Kidney (tissue), 14 donors: Measurements from ENCODE around the gene POGK. TPM values are rescaled to one million over a fixed set of nuclear protein-coding genes. Genes with fewer than 3 reads are reported as not detected.

Experiments
- DNase-seq, 5 donors: peaks; one replicate each; pipeline ENCODE4 v3.0.0-alpha.2; 2013 to 2020
- FAIRE-seq: peaks from 2 replicates; lab custom pipeline; 2012; peaks lifted over from hg19 to GRCh38; lab: Jason Lieb, UNC
- H3K27ac ChIP-seq, 2 donors: one replicate each; pipeline ENCODE4 v1.7.0; 2013; ENCODE audit warnings: low read depth in 2 of 2, low read length in 2 of 2, inconsistent platforms in 1 of 2
- H3K27me3 ChIP-seq: one replicate; pipeline ENCODE4 v1.7.1; 2013; ENCODE audit warnings: low read length, inconsistent platforms; ENCODE audit not compliant: control insufficient read depth, insufficient read depth
- H3K36me3 ChIP-seq, 3 donors: one replicate each; pipeline versions ENCODE4 v1.7.0 to v1.7.1; 2013; ENCODE audit warnings: low read length in 3 of 3, control low read depth in 1 of 3, inconsistent platforms in 1 of 3; ENCODE audit not compliant: insufficient read depth in 3 of 3, control insufficient read depth in 2 of 3
- H3K4me1 ChIP-seq, 3 donors: one replicate each; pipeline versions ENCODE4 v1.7.0 to v1.7.1; 2013; ENCODE audit warnings: low read length in 3 of 3, inconsistent platforms in 1 of 3, low read depth in 1 of 3; ENCODE audit not compliant: control insufficient read depth in 2 of 3, insufficient read depth in 2 of 3
- H3K4me3 ChIP-seq, 3 donors: one replicate each; pipeline versions ENCODE4 v1.7.0 to v1.8.1; 2013; ENCODE audit warnings: low read length in 3 of 3, control low read depth in 1 of 3, inconsistent platforms in 1 of 3
- H3K9ac ChIP-seq, 3 donors: one replicate each; pipeline versions ENCODE4 v1.7.0 to v1.7.1; 2013; ENCODE audit warnings: low read length in 3 of 3, control low read depth in 1 of 3, inconsistent platforms in 1 of 3
- H3K9me3 ChIP-seq, 3 donors: one replicate each; pipeline versions ENCODE4 v1.7.0 to v1.7.1; 2013; ENCODE audit warnings: low read length in 3 of 3, control low read depth in 1 of 3, inconsistent platforms in 1 of 3; ENCODE audit not compliant: control insufficient read depth in 2 of 3, insufficient read depth in 1 of 3
- intact Hi-C: fragments of 100-400 bp; cut with DNase I; formaldehyde crosslinking; loops from one replicate; pipeline ENCODE4 v1.11.1; 2022
- polyA plus RNA-seq: library from polyadenylated mRNA; stranded (reverse); fragments of 350-450 nt; fragmentation: Illumina TruSeq; extraction: RNeasy Lipid Tissue Mini Kit (QIAGEN cat#74804); gene quantifications from one replicate; pipeline ENCODE4 v1.2.3, GENCODE V29; 2014; ENCODE audit warnings: low read depth, low replicate concordance; ENCODE audit not compliant: insufficient read depth
- total RNA-seq: library from RNA; stranded (reverse); fragmentation: NEBNext Ultra II Directional; extraction: Animal tissue kit (Norgen Biotek cat#: 25700); gene quantifications from one replicate; pipeline ENCODE4 v1.2.1, GENCODE V29; 2021
- TF ChIP-seq, protein P1 (sequence below): IDR thresholded peaks from 3 replicates; pipeline ENCODE4 v1.5.1; 2012; ENCODE audit warnings: mild to moderate bottlenecking, moderate library complexity, borderline replicate concordance; ENCODE audit not compliant: insufficient read depth; ENCODE audit errors: extremely low read depth
- donor health status: control.
- donor health status: control.
- donor health status: control.
- donor health status: control.
- donor health status: control.
- donor health status: DM: yes; HTN: yes; CAD: no.
- donor health status: Normal renal cell carcinoma (clear cell type).

POGK gene
- total and polyA plus RNA-seq, 2 donors from 2014 or later = 13.1 to 40.7 TPM

DNA sequence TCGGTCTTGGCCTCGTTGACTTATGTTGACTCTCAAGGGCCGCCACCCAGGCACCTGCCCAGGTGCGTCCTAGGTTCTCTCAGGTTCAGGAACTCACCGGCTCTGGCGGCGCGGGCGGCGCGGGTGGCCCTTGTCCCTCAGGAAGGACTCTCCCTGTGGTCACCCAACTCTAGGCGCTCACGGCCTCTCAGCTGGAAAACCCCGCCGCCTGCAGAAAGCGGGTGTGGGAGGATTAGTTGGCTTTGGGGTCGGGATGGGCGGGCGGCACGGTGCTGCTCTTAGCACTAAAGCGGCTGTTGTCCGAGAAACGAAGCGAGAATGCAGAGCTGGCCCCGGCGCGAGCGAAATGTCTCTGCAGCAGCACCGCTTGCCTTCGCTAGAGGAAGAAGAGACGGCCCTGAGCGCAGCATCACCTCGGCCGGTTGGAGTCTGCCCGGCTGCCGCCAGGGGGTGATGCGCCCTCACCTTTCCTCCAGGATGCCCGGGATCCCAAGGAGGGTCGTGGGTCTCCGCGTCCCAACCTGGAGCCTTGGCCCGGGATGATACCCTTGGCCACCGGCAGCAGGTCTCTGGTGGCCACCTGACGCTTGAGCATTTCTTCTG is 44.9 kb downstream of the POGK start:
- H3K4me1 ChIP-seq = peaks cover 0 to 7% (median 0%) of the 10 kb centered on the region in 3 donors
- no peaks in the 10 kb centered on the region for H3K36me3 ChIP-seq
- DNase-seq (peak; percentile 74 to 81 (median 76)), FAIRE-seq (no peak)
- H3K4me3 ChIP-seq = no peak overlapping the region
- TF ChIP-seq, protein P1, sequence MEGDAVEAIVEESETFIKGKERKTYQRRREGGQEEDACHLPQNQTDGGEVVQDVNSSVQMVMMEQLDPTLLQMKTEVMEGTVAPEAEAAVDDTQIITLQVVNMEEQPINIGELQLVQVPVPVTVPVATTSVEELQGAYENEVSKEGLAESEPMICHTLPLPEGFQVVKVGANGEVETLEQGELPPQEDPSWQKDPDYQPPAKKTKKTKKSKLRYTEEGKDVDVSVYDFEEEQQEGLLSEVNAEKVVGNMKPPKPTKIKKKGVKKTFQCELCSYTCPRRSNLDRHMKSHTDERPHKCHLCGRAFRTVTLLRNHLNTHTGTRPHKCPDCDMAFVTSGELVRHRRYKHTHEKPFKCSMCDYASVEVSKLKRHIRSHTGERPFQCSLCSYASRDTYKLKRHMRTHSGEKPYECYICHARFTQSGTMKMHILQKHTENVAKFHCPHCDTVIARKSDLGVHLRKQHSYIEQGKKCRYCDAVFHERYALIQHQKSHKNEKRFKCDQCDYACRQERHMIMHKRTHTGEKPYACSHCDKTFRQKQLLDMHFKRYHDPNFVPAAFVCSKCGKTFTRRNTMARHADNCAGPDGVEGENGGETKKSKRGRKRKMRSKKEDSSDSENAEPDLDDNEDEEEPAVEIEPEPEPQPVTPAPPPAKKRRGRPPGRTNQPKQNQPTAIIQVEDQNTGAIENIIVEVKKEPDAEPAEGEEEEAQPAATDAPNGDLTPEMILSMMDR = peak; percentile 66
- H3K27ac ChIP-seq = no peak overlapping the region
- no peak overlapping the region for H3K9ac ChIP-seq
- H3K27me3 ChIP-seq = peaks cover 8% of the 10 kb centered on the region
- intact Hi-C loops = no loop called here
- no peaks in the 10 kb centered on the region for H3K9me3 ChIP-seq

DNA sequence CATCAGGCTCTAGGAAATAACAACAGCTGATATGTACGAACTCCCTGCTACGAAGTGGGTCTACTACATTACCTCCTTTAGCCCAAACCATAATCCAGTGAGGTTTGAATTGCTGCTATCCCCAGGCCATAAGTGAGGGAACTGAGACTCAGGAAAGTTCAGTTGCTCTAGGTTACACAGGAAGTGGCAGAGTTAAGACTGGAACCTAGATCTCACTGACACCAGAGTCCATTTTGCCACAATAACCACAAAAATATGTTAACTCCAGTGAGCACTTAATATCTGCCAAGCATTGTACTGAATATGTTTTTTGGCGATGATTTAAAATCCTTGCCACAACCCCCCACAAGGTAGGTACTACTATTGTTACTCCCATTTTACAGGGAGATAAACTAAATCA is 45.7 kb downstream of the POGK start:
- peaks cover 8% of the 10 kb centered on the region for H3K27me3 ChIP-seq
- no peak overlapping the region for H3K9ac ChIP-seq
- peaks cover 0 to 7% (median 0%) of the 10 kb centered on the region in 3 donors for H3K4me1 ChIP-seq
- FAIRE-seq = no peak
- H3K9me3 ChIP-seq = no peaks in the 10 kb centered on the region
- intact Hi-C loops = no loop called here
- H3K27ac ChIP-seq = no peak overlapping the region
- DNase-seq = no peak
- no peak overlapping the region for H3K4me3 ChIP-seq
- H3K36me3 ChIP-seq = no peaks in the 10 kb centered on the region
- TF ChIP-seq, protein P1 = no peak

DNA sequence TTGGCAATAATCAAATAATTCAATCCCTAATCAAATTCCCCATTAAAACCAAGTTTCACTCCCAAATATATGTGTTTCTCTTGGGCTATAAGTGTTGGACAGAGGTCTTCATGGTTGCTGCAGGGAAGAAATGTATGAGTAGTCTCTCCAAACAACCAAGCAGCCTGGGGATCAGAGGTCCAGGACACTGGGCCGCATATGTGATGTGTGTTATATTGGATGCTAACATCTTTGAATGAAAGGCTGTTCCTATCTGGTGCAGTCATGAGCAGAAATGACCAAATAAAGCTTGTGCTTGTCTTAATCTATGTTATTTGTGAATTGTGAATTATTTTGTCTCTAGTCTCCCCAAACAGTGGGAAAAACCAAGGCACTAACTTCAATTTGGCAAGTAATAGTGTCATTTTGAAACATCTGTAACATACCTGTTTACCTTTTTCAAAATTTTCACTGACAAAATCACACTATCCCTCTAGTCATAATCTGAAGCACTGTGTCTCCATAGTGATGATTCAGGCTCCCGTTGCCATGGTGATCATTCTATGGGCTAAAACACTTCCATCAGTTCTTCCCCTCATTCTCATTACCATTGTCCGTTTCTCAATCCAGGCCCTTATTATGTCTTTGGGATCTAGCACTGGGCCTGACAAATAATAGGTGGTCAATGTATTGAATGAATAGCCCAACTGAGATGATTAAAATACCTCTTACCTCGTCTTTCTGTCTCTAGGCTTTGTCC is 49.3 kb downstream of the POGK start:
- peaks cover 8% of the 10 kb centered on the region for H3K27me3 ChIP-seq
- peaks cover 0 to 7% (median 0%) of the 10 kb centered on the region in 3 donors for H3K4me1 ChIP-seq
- no peaks in the 10 kb centered on the region for H3K9me3 ChIP-seq
- H3K4me3 ChIP-seq = no peak overlapping the region
- TF ChIP-seq, protein P1 = no peak
- intact Hi-C loops = no loop called here
- H3K36me3 ChIP-seq = no peaks in the 10 kb centered on the region
- DNase-seq (no peak), FAIRE-seq (no peak)
- no peak overlapping the region for H3K27ac ChIP-seq
- no peak overlapping the region for H3K9ac ChIP-seq
